OCI-LY7 (cell line): Measurements from ENCODE around the gene RETREG2.

Experiments
- EZH2phosphoT487 ChIP-seq: fragments of 200-600 bp; sonication (generic); IDR thresholded peaks from 2 replicates; pipeline ENCODE4 v1.6.1; 2018; ENCODE audit warnings: low read depth, borderline replicate concordance, mild to moderate bottlenecking, mixed run types, antibody characterized with exemption, low read length, moderate library complexity, mixed read lengths
- TF ChIP-seq, protein P1 (sequence below): fragments of 200-600 bp; sonication (generic); conservative IDR thresholded peaks from 2 replicates; pipeline ENCODE4 v1.5.1; 2014; ENCODE audit warnings: mild to moderate bottlenecking, antibody characterized with exemption, low read length, moderate library complexity, mixed read lengths

DNA sequence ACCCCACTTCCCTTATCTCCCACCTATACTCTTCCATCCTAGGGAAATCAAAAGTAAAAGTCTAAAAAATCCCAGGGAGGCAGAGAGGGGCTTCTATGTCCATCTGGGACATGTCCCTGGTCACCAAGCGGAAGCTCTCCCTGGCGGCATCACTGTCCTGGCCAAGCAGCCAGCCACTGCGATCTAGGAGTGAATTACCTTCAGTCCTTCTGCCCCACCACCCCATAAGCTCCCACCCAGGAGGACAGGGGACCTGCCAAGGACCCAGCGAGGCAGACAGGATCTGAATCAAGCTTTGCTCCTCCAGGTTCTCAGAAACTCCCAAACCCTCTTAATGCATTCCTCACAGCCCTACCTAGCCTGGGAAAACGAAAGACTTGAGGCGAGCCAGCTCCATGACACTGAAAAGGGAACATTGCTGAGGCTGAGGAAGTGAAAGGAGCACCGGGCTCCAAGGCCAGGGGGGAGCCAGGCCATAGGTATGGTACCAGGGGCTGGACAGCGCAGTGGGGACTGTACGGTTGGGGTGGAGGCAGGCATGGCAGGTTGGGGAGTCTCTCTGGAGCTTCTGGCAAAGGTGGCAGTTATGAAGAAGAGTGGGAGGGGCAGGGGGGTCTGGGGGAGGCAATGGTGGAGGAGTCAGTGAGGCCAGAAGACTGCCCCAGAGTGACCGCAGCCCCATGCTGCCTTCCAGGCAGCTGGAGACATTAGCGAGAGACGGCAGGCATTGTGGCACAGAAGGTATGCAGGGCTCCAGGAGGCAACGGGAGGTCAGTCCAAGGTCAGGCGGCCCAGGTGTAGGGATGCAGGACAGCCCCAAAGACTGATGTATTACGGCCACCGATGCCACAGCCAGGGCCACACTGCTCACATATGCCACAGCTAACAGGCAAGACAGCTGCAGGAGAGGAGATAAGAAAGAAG, 5.6 kb upstream of the RETREG2 start:
- TF ChIP-seq, protein P1, sequence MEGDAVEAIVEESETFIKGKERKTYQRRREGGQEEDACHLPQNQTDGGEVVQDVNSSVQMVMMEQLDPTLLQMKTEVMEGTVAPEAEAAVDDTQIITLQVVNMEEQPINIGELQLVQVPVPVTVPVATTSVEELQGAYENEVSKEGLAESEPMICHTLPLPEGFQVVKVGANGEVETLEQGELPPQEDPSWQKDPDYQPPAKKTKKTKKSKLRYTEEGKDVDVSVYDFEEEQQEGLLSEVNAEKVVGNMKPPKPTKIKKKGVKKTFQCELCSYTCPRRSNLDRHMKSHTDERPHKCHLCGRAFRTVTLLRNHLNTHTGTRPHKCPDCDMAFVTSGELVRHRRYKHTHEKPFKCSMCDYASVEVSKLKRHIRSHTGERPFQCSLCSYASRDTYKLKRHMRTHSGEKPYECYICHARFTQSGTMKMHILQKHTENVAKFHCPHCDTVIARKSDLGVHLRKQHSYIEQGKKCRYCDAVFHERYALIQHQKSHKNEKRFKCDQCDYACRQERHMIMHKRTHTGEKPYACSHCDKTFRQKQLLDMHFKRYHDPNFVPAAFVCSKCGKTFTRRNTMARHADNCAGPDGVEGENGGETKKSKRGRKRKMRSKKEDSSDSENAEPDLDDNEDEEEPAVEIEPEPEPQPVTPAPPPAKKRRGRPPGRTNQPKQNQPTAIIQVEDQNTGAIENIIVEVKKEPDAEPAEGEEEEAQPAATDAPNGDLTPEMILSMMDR = no peak
- TF ChIP-seq EZH2phosphoT487 = no peak
